GM23338 (cell line): Measurements from ENCODE around the gene TFAP2B. TPM values are rescaled to one million over a fixed set of nuclear protein-coding genes. Genes with fewer than 3 reads are reported as not detected.

Source experiments
- ATAC-seq: fragments of 200-7000 bp; cut with Tn5 transposase; 3 replicates; pipeline ENCODE4 v1.9.1; 2020
- DNase-seq: peaks from one replicate; pipeline ENCODE4 v3.0.0-alpha.2; 2015; ENCODE audit warnings: low spot score
- H2AFZ ChIP-seq: fragments of 200-600 bp; sonication (generic); 2 replicates; pipeline ENCODE4 v1.8.0; 2016; ENCODE audit warnings: antibody characterized with exemption, mild to moderate bottlenecking, moderate library complexity
- H3F3A ChIP-seq: fragments of 200-600 bp; sonication (generic); replicated peaks from 2 replicates; pipeline ENCODE4 v1.8.0; 2017; ENCODE audit warnings: antibody characterized with exemption, mixed run types, low read depth
- H3K27ac ChIP-seq: fragments of 200-600 bp; sonication (generic); 2 replicates; pipeline ENCODE4 v1.6.1; 2016; ENCODE audit warnings: low read depth
- H3K27me3 ChIP-seq: fragments of 200-600 bp; sonication (generic); 2 replicates; pipeline ENCODE4 v1.8.0; 2016; ENCODE audit warnings: mild to moderate bottlenecking, mixed run types, moderate library complexity; ENCODE audit not compliant: insufficient read depth
- H3K36me3 ChIP-seq: fragments of 200-600 bp; sonication (generic); 2 replicates; pipeline ENCODE4 v1.8.0; 2016; ENCODE audit warnings: mild to moderate bottlenecking; ENCODE audit not compliant: insufficient read depth
- H3K4me1 ChIP-seq: fragments of 200-600 bp; sonication (generic); 2 replicates; pipeline ENCODE4 v1.8.0; 2016; ENCODE audit warnings: mild to moderate bottlenecking, moderate library complexity; ENCODE audit not compliant: insufficient read depth
- H3K4me2 ChIP-seq: fragments of 200-600 bp; sonication (generic); 2 replicates; pipeline ENCODE4 v1.7.1; 2017; ENCODE audit warnings: mixed run types
- H3K4me3 ChIP-seq: fragments of 200-600 bp; sonication (generic); 2 replicates; pipeline ENCODE4 v1.6.1; 2016; ENCODE audit warnings: mixed run types
- H3K79me2 ChIP-seq: fragments of 200-600 bp; sonication (generic); replicated peaks from 2 replicates; pipeline ENCODE4 v1.8.0; 2017; ENCODE audit warnings: mild to moderate bottlenecking; ENCODE audit not compliant: insufficient read depth
- H3K9me2 ChIP-seq: fragments of 200-600 bp; sonication (generic); 2 replicates; pipeline ENCODE4 v1.8.0; 2017; ENCODE audit not compliant: insufficient read depth
- H4K20me1 ChIP-seq: fragments of 200-600 bp; sonication (generic); replicated peaks from 2 replicates; pipeline ENCODE4 v1.8.0; 2017; ENCODE audit warnings: mild to moderate bottlenecking; ENCODE audit not compliant: insufficient read depth
- H3K27ac Mint-ChIP-seq: 2 replicates; pipeline ENCODE4 v1.8.0; 2020; ENCODE audit warnings: inconsistent platforms, mild to moderate bottlenecking, moderate library complexity, mixed read lengths
- H3K27me3 Mint-ChIP-seq: 3 replicates; pipeline ENCODE4 v1.8.0; 2022; ENCODE audit warnings: low read depth, mild to moderate bottlenecking, moderate library complexity, mixed read lengths, inconsistent platforms; ENCODE audit not compliant: insufficient read depth, poor library complexity
- H3K36me3 Mint-ChIP-seq: 3 replicates; pipeline ENCODE4 v1.8.0; 2021; ENCODE audit warnings: low read depth, mild to moderate bottlenecking, inconsistent platforms, moderate library complexity, mixed read lengths
- H3K4me1 Mint-ChIP-seq: 3 replicates; pipeline ENCODE4 v1.8.0; 2020; ENCODE audit warnings: mild to moderate bottlenecking, inconsistent platforms, mixed read lengths
- H3K4me3 Mint-ChIP-seq: 3 replicates; pipeline ENCODE4 v1.8.0; 2021; ENCODE audit warnings: moderate library complexity, mild to moderate bottlenecking, inconsistent platforms, mixed read lengths
- H3K9me3 Mint-ChIP-seq: 3 replicates; pipeline ENCODE4 v1.8.0; 2020; ENCODE audit warnings: moderate library complexity, mild to moderate bottlenecking, inconsistent platforms, mixed read lengths
- CREB1 ChIP-seq: fragments of 250-450 bp; sonication (Bioruptor Pico); IDR thresholded peaks from 2 replicates; pipeline ENCODE4 v1.5.0; 2020; ENCODE audit warnings: low read depth, mild to moderate bottlenecking, moderate library complexity
- CTCF ChIP-seq, 2 experiments: fragments of 200-600 bp in 1 of 2; sonication (generic) in 1 of 2; conservative IDR thresholded peaks; 2 replicates each; pipeline versions ENCODE4 v1.5.1 to v1.6.1; 2016 to 2017; ENCODE audit warnings: antibody characterized with exemption in 2 of 2, low read depth in 2 of 2, mild to moderate bottlenecking in 2 of 2, moderate library complexity in 1 of 2
- JUNB ChIP-seq: IDR thresholded peaks from one replicate; pipeline ENCODE4 v1.6.1; 2016; ENCODE audit warnings: antibody characterized with exemption; ENCODE audit not compliant: unreplicated experiment
- POLR2AphosphoS5 ChIP-seq: IDR thresholded peaks from 2 replicates; pipeline ENCODE4 v1.6.1; 2016; ENCODE audit warnings: antibody characterized with exemption, low read depth
- REST ChIP-seq: IDR thresholded peaks from one replicate; pipeline ENCODE4 v1.6.1; 2018; ENCODE audit warnings: antibody characterized with exemption; ENCODE audit not compliant: unreplicated experiment
- STAT1 ChIP-seq: IDR thresholded peaks from one replicate; pipeline ENCODE4 v1.6.1; 2016; ENCODE audit warnings: antibody characterized with exemption; ENCODE audit not compliant: unreplicated experiment
- ZNF114 ChIP-seq: fragments of 250-450 bp; sonication (Bioruptor Pico); IDR thresholded peaks from 2 replicates; pipeline ENCODE4 v1.5.0; 2020; ENCODE audit warnings: mild to moderate bottlenecking, moderate library complexity
- ZNF331 ChIP-seq: fragments of 250-450 bp; sonication (Bioruptor Pico); IDR thresholded peaks from 2 replicates; pipeline ENCODE4 v1.5.0; 2020; ENCODE audit warnings: low read depth, mild to moderate bottlenecking, moderate library complexity
- ZNF462 ChIP-seq: fragments of 250-450 bp; sonication (Bioruptor Pico); IDR thresholded peaks from 2 replicates; pipeline ENCODE4 v1.5.0; 2020; ENCODE audit warnings: mild to moderate bottlenecking, moderate library complexity
- polyA plus RNA-seq: library from polyadenylated mRNA; unstranded; fragments of >200 nt; fragmentation: Nextera tagmentation; extraction: Ambion mirVana; gene quantifications from 2 replicates; pipeline ENCODE4 v1.2.1, GENCODE V29; 2016
- total RNA-seq: library from RNA; depleted of rRNA; stranded (reverse); fragments of >200 nt; shearing (Covaris generic); gene quantifications from 2 replicates; pipeline ENCODE4 v1.2.3, GENCODE V29; 2014

Gene TFAP2B
- total and polyA plus RNA-seq, 2 experiments from 2014 or later = not detected

- Histone ChIP-seq H3K4me2 (no peak overlapping the region), H2AFZ (no peak overlapping the region), H4K20me1 (no peaks in the 10 kb centered on the region), H3F3A (no peaks in the 10 kb centered on the region), H3K9me2 (no peaks in the 10 kb centered on the region), H3K4me3 (no peak overlapping the region), H3K4me1 (no peaks in the 10 kb centered on the region), H3K79me2 (no peaks in the 10 kb centered on the region), H3K36me3 (no peaks in the 10 kb centered on the region), H3K27ac (no peak overlapping the region), H3K27me3 (no peaks in the 10 kb centered on the region)
- DNase-seq = peak; percentile 87
- TF ChIP-seq CREB1 (CRISPR knock-in tag) = no peak
- TF ChIP-seq JUNB = no peak
- TF ChIP-seq CTCF (conservative IDR thresholded peaks at IDR 0.05; ENCODE audit: low read depth in 2 of 2) = peak; percentile 89 to 94
- H3K27ac Mint-ChIP-seq = no peak overlapping the region
- no peaks in the 10 kb centered on the region for H3K9me3 Mint-ChIP-seq
- no peak overlapping the region for H3K4me3 Mint-ChIP-seq
- no peaks in the 10 kb centered on the region for H3K27me3 Mint-ChIP-seq
- ATAC-seq = peak; percentile 54
- no peaks in the 10 kb centered on the region for H3K36me3 Mint-ChIP-seq
- peaks cover 3% of the 10 kb centered on the region; the same call in 2 of the 3 replicates for H3K4me1 Mint-ChIP-seq
These were observed 26.7 kb upstream of the TFAP2B start for GRCh38 chr6:50791900-50792508.

GRCh38 chr6:50792771-50793170, 25.9 kb upstream of the TFAP2B start:
- H3K4me3 ChIP-seq = no peak overlapping the region
- DNase-seq = no peak
- H4K20me1 ChIP-seq = no peaks in the 10 kb centered on the region
- no peaks in the 10 kb centered on the region for H3K4me1 ChIP-seq
- no peak overlapping the region for H3K27ac ChIP-seq
- no peak overlapping the region for H3K4me2 ChIP-seq
- no peak overlapping the region for H3K27ac Mint-ChIP-seq
- no peak overlapping the region for H2AFZ ChIP-seq
- peaks cover under 1% of the 10 kb centered on the region; the same call in 2 of the 3 replicates for H3K4me1 Mint-ChIP-seq
- no peaks in the 10 kb centered on the region for H3K9me3 Mint-ChIP-seq
- H3K4me3 Mint-ChIP-seq = no peak overlapping the region
- no peaks in the 10 kb centered on the region for H3F3A ChIP-seq
- no peaks in the 10 kb centered on the region for H3K9me2 ChIP-seq
- H3K36me3 ChIP-seq = no peaks in the 10 kb centered on the region
- H3K27me3 Mint-ChIP-seq = no peaks in the 10 kb centered on the region
- H3K79me2 ChIP-seq = no peaks in the 10 kb centered on the region
- H3K27me3 ChIP-seq = no peaks in the 10 kb centered on the region
- H3K36me3 Mint-ChIP-seq = no peaks in the 10 kb centered on the region
- ATAC-seq = no peak
- TF ChIP-seq CREB1 (CRISPR knock-in tag) (no peak), ZNF462 (CRISPR knock-in tag) (no peak), STAT1 (no peak), POLR2AphosphoS5 (no peak), ZNF114 (CRISPR knock-in tag) (no peak), JUNB (no peak), REST (no peak), ZNF331 (CRISPR knock-in tag) (no peak)
